Activated CD4-positive, alpha-beta T cell treated with anti-CD3 and anti-CD28 coated beads, Interleukin-2, Interleukin-6, amounts not matched to agents 100 ng/mL and 50 ng/mL, durations not matched to agents 16 hours and 8 hours (primary cell): ENCODE measurements around the gene MEGF9.

Experiments used
- DNase-seq: peaks from one replicate; pipeline ENCODE4 v3.0.0-alpha.2; 2020

Gene MEGF9

DNA sequence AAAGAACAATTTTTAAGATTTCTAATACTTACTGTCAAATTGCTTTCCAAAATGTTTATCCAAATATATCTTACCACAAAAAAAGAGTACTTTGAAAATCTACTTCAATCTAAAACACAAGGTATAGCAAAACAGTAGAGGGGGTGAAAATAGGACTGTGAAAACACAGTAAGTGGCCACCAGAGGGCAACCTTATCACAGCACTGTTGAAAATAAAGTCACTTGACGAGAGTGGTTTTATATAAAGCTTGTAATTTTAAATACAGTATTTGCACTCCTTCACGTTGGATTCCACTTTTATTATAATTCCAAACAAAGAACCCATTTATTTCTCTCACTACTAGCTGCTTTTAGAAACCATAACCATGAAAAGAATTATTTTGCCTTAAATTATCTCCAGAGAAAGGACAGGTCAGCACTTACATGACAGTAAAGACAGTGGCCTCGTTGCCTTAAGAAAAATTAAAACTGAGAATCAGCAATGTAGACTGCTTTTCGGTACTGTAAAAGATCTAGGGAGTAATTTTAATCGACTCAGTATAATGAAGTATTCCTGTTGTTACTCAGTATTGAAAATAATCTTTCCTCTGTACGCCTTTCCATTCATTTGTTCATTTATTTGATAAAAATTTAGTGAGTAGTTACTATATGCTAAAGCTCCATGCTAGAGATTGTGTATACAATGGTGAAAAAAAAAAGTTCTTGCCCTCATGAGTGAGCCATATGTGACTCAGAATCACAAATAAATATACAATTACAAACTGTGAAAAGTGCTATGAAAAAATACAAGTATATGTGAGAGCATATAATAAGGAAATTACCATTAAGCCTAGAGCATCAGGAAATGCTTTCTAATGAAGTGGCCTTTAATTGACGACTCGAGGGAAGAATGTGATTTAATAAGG is 94.3 kb downstream of the MEGF9 start:
- DNase-seq: peak; percentile 68

DNA sequence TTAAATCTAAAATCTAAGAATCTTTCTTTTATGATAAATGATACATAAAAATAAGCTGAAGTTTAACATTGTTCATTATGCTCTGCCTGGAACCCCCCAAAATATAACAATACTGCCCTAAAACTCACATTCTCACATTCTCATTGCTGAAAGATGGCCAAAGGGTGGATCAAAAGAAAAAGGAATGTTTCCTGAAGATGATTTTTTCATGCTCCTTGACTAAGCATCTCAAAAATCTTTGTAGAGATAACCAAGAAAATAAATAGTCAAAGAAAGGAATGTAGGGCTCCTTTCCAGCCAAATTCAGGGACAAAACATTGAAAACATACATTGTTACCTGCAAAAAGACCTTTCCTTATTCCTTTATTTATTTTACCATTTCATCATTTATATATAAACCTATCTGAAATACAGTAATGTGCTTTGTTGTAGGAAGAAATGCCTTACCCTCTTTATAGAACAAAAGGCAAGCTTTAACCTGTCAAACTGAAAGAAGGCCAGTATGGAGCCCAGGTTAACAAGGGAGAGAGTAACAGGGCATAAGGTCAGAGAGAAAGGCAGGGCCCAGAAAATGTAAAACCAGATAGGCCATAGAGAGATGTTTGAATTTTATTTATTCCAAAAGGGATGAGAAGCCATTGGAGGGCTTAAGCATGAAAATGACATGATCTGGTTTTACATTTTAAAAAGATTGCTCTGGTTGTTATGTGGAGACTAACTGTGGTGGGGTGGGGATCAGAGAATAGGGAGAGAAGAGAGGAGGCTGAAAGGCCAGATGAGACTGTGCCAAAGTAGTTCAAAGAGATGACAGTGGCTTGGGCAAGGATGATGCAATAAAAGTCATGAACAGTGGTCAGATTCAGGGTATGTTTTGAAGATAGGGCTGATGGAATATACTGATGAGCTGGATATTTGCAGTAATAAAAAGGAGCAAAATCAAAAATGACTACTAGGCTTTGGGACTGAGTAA is 97.0 kb downstream of the MEGF9 start:
- no peak for DNase-seq

DNA sequence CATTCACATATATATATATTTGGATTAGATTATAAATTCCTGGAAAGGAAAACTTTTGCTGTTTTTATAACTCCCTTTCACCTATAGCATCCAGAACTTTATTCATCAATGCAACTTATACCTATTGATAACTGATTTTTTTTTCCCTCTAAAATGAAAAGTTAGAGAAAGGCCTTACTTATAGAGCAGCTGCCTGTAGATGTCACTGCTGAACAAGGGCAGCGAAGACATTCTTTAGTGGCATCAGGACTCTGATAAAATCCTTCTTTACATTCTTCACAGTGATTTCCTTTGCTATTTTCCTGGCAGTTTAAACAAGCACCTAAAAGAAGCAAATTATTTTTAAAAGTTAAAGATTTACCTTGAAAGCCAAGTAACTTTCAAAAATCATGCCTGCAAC is 102.1 kb downstream of the MEGF9 start:
- no peak for DNase-seq

DNA sequence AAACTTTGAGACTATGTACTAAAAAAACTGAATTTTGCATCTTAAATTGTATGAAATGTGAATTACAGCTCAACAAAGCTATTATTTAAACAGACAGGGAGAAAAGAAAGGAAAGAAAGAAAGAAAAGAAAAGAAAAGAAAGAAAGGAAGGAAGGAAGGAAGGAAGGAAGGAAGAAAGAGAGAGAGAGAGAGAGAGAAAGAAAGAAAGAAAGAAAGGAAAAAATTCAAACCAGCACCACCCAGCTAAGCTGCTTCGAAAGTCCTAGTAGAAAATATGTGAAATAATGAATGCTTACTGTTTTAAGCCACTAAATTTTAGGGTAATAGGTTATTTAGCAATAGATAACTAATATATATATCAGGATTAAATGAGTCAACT is 102.6 kb downstream of the MEGF9 start:
- no peak for DNase-seq

DNA sequence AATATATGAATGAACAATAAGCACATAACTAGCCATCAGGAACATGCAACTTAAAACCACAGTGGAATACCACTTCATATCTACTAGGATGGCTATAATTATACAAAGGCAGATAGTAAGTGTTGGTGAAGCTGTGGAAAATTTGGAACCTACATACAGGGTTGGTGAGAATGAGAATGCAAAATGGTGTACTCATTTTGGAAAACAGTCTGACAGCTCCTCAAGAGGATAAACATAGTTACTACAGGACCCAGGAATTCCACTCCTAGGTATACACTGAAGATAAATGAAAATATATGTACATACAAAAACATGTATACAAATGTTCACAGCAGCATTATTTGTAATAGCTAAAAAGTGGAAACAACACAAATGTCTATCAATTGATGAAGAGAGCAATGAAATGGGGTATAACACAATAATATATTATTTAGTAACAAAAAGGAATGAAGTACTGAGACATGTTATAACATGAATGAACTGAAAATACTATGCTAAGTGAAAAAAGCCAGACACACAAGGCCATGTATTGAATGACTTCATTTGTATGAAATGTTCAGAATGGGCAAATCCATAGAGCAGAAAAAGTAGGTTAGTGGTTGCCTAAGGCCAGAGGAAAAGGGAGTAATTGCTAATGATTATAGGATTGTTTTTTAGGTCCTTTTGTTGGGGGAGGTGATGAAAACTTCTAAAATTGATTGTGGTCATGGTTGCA is 103.1 kb downstream of the MEGF9 start:
- DNase-seq: no peak

DNA sequence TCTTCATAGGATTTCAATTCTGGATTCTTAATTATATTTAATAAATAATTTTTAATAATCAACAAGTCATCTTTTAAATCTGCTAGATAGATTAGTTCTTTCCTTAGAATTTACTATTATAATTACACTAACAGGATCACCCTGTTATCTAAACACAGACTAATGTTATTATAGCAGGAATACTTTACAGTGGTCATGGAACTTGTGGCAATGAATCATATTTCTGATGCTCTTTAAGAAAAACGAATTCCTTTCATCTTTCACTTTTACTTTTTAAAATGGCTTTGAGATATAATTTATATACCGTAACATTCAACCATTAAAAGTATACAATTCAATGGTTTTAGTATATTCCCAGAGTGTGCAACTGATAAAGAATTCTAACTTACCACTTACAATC is 104.6 kb downstream of the MEGF9 start:
- no peak for DNase-seq

DNA sequence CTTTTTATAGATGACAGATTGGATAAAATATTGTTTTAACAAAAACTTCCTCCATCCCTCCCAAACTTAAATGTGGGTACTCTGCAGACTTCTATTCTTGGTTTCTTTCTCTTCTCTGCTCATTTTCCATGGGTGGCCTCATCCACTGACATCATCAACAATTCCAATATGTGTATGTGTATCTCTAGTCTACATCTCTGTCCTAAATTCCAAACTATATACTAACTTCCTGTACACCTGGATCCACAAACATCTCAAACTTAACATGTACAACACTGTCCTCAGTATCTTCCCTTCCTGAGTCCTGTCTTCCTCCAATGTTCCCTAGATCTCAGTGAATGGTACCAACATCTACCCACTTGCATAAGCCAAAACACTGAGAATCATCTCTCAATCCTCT is 105.8 kb downstream of the MEGF9 start:
- DNase-seq: no peak

DNA sequence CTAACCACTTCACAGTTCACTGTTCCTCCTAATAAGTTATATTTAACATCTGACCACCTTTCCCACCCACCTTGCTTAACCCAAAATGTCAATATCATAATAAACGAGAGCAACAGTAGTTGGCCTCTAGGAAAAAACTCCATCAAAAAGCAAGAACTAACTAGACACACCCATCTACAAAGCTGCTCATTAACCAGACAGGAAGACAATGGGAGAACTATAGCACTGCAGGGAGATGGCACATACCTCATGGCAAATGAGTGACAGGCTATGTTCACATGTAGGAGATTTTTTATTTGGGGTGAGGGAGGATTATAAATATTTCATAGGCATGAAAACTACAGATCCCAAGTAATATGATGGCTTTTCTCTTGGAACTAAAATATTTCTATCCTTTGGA is 110.7 kb downstream of the MEGF9 start:
- DNase-seq: no peak

DNA sequence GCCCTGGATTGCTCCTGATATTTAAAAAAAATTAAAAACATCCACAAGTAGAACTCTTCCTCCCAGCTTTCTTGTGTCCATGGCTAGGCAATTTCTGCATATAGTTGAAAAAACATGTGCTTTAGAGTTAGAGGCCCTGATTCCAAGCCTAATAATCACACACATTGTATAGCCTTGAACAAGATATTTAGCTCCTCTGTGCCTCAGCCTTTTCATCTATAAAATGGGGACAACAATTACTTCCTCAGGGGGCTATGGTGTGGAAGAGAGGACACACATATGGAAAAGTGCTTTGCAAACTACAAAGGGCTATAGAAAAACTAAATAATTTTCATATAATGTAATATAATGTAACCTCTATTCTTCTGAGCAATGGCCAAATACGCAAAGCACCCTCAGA is 111.3 kb downstream of the MEGF9 start:
- DNase-seq: no peak

DNA sequence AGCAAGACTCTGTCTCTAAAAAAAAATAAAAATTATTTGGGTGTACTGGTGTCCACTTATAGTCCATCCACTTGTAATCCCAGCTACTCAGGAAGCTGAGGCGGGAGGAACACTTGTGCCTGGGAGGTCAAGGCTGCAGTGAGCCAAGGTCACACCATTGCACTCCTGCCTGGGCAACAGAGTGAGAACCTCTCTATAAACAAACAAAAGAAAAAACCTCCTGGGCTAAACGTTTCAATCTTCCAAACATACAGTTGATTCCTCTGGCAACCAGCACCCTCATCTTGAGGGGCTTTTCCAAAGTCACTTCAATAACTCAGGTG is 120.4 kb downstream of the MEGF9 start:
- DNase-seq: no peak

DNA sequence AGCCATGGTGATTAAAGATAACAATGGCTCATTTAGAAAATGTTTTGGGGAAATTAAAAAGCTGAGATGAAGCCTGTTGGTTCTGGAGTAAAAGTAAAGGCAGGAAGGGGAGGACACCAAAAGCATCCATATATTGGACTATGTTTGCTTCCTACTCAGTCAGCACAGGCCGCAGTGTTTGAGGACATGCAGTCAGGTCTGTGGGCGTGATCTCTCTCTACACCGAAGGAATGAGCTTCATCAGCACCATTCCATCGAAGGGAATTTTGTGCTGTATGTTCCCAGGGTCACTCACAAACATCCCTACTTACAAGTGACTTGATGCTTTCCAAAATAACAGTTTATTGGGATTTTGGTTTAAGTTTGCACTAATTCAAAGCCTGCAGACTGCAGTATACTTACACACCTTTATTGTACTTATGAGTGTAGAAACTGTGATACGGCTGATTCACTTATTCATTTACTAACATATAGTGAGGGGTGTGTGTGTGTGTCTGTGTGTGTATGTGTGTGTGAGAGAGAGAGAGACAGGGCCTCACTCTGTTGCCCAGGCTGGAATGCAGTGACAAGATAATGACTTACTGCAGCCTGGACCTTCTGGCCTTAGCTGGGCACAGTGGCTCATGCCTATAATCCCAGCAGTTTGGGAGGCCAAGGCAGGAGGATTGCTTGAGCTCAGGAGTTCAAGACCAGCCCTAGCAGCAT is 120.9 kb downstream of the MEGF9 start:
- no peak for DNase-seq

DNA sequence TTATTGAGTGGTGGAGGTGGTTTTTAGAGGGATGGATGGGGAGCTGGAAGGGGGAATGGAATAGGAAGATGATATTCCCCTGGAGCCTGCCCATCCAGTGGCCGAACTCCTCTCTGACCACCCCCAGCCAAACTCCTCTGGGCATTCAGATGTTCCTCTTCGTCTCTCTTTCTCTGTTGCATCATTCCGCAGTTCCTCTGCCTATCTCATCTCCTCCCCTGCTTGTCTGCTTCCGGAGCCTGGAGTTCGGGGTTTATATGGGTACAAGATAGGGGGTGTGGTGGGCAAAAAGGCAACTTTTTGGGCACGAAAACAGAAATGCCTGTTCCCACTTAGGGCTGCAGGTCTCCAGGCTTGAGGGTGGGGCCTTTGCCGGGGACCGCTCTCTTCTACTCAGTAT is 122.1 kb downstream of the MEGF9 start:
- DNase-seq: no peak

DNA sequence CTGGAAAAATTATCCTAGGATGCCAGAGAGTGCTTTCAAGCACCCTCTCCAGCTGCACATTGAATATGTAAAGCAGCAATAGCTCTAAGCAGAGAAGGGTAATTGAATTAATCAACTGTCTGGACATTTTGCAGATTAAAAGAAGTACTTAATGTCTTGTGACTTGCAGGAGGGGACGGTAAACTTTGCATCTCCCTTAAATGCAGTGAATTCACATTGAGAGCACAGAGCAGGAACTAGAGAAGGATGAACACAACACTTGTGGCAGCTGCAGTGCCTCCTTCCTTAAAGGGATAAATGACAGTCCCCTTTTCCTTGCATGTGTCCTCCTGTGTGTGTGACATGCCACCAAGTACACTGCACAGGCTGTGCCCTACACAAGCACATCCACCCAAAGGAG is 126.9 kb downstream of the MEGF9 start:
- DNase-seq: no peak

DNA sequence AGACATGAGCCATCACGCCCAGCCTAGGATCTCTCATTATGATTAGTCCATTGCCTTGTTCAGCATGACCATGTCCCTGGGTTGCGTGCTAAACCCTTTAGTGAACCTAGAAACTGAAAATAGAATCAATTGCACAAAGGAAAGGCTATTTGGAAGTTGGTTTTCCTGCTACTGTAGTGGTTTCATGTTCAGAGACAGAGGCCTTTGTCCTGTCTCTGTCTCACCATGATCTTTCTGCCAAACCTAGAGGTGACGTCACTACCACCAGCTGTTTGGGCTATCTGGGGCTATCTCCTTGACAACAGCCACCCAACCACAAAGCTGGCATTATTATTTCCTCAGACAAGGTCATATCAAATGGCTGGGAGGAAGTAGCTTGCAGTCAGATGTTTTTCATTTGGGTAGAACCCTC is 130.3 kb downstream of the MEGF9 start:
- DNase-seq: peak; percentile 55

DNA sequence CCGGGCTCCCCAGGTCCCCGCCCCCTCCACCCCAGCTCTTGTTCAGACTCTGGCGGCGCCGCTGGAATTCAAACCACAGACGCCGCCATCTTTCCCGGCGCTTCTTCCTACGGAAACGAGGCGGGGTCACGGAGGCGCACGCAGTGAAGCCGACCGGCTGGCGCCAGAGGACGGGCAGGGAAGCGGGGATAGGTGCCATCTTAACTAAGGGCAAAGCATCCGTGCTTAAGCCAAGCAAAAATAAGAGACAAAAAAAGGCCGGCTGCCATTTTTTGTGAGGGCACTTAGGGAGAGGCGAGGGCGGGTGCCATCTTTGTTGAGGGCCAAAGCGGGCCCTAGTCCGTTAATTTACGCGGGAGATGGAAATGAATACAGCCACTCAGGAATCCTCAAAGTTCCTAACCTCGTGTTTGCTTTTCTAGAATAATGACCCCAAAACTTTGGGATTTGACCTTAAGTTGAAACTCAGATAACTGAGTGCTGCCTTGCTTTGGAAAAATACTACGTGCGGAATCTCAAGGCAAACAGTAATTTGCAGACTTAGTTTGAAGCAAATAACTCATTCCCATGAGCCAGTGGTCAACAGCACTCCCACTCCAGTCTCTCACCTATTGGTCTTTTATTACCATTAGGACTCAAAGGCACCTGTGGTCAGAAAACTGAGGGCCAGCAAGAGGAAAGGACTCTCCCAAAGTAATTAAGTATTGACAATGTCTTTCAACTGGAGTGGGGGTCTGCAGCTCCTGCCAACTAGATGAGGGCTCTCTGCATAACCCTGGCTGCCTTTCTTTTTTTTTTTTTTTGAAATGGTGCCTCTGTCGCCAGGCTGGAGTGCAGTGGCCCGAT is 134.0 kb downstream of the MEGF9 start, which contains the start of gene CDK5RAP2:
TSS of gene CDK5RAP2 (minus strand) at position 117 of the 846 bp plus-strand sequence. CDS start 189 bp downstream, outside the sequence.
- peak; percentile 97 for DNase-seq

DNA sequence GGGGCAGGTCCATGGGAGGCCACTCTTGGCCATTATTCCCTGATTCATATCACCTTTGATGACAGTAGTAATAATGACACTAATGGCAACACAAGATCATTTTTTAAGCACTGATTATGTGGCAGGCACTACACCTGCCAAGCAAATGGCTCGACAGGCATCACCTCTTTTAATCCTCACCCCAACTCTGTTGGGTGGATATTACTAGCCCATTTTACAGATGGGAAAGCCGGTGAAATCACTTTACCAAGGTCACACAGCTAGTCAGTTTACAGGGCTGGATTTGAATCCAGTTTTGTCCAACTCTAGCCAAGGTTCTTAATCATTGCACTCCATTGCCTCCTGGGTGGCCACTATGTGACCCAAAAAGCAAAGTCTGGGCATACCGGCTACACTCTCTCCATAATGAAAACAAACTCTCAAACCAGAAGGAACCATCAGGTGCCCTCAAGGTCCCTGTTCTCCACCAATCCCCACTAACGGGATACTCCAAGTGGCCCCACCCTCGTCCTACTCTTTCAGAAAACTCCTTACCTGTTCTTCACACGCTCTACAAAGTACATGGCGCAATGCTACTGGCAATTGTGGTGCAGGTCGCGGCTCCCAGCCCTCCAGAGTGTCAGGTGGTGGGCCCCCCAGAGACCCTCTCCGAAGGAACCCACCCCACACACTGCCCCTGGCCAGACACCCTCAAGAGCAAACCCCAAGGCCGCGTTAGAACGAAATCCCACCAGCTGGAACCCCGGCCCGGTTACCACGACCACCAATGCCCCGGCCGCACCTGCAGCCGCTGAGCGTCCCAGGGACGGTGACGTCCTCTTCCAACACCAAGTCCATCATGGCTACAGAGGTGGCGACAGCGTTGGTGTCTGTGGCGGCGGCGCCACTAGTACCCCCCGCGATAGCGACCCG is 134.9 kb downstream of the MEGF9 start:
- DNase-seq: no peak

DNA sequence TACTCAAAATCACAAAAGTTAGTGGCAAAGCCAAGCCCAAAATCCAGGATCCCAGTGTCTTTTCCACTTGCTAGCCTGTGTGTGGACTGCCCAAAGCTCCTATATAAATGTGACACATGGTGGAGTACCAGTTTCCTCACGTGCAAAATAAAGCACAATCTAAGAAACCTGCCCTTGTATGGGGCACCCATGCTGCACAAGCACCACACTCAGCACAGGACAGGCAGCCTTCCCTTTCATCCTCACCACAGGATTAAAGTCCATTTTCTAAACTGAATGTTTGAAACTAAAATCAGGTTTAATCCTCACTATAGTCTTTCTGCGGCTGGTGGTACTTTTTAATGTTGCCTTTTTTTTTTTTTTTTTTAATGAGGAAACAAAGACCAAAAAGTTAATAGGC is 139.8 kb downstream of the MEGF9 start:
- no peak for DNase-seq

DNA sequence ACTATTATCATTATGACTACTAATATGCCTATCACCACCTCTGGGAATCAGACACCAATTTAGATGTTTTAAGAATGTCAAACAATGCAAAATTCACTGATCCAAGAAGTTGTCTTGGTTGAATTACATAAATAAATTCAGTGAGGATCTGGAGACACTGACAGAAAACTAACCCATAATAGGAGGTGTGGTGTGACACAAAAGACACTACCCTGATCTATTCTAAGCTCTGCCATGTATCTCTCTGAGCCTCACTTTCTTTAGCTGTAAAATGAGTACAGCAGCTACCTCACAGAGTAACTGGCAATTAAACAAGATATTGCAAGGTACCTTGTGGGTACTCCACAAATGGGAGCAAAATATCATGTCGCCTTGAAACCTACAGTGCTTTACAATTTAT is 141.8 kb downstream of the MEGF9 start:
- DNase-seq: no peak

DNA sequence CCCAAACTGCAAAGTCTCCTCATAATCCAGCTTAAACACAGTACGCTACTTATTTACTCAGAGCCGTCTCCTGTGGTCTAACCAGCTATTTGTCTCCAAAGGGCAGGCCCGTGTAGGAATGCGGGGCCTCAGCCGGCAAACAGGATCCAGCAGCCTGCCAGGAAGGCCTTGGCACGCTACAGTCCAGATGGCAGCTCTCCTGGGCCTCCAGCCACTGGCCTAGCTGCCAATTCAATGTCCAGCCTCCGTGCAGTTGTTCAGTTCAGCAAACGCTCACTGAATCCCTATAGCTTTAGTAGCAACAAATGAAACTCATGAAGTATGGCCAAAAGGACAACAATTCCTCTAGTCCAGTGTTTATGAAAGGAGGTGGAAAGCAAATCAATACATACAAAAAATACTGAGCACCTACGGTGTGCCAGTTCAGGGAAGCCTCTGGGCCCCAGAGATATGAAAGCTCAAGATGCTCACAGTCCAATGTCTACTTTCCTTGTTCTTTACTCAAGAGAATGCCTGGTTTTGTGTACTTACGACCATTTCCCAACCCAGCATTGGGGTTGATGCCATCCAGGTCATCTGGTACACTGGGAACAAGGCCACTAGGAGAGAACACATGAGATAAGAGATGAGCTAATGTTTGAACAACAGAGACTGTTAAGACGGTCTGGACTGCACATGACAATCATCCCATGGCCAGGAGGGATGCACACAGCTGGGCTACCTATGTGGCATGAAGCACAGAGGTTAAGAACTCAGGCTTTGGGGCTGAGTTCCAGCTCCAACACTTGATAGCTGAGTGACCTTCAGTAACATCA is 142.6 kb downstream of the MEGF9 start:
- DNase-seq: no peak

DNA sequence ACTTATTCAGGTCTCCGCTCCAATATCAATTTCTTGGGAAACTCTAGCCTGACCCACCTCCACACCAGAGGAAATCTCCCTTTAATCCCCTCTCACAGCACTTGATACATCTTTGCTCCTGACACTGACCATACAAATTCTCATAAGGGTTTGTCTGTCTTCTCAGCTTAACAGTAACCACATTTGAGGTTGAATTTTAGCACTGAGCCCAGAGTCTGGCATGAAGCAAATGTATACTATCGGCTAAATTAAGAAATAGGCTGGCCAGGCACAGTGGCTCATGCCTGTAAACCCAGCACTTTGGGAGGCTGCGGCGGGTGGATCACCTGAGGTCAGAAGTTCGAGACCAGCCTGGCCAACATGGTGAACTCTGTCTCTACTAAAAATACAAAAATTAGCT is 144.0 kb downstream of the MEGF9 start:
- no peak for DNase-seq
